ENCODE data around the gene CSAG2. TPM values are rescaled to one million over a fixed set of nuclear protein-coding genes. Genes with fewer than 3 reads are reported as not detected.

The CSAG2 gene, protein sequence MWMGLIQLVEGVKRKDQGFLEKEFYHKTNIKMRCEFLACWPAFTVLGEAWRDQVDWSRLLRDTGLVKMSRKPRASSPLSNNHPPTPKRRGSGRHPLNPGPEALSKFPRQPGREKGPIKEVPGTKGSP
- total RNA-seq, result not detected

DNA sequence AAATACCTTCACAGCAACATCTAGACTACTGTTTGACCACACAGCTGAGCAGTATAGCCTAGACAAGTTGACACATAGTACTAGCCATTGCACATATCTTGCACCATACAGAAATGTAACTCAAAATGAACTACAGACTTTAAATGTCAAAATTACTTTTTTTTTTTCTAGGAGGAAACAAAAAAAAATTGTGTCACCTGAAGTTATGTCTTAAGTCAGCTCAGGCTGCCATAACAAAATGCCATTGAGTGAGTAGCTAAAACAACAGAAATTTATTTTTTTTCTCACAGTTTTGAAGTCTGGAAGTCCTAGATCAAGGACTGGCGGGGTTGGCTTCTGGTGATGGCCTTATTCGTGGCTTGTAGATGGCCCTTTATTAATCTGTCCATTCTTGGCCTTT is at the start of gene CSAG2:
Gene CSAG2, minus strand, starts transcription at position 101 of the 400 bp plus-strand sequence. CDS start 161 bp downstream, outside the sequence.

DNA sequence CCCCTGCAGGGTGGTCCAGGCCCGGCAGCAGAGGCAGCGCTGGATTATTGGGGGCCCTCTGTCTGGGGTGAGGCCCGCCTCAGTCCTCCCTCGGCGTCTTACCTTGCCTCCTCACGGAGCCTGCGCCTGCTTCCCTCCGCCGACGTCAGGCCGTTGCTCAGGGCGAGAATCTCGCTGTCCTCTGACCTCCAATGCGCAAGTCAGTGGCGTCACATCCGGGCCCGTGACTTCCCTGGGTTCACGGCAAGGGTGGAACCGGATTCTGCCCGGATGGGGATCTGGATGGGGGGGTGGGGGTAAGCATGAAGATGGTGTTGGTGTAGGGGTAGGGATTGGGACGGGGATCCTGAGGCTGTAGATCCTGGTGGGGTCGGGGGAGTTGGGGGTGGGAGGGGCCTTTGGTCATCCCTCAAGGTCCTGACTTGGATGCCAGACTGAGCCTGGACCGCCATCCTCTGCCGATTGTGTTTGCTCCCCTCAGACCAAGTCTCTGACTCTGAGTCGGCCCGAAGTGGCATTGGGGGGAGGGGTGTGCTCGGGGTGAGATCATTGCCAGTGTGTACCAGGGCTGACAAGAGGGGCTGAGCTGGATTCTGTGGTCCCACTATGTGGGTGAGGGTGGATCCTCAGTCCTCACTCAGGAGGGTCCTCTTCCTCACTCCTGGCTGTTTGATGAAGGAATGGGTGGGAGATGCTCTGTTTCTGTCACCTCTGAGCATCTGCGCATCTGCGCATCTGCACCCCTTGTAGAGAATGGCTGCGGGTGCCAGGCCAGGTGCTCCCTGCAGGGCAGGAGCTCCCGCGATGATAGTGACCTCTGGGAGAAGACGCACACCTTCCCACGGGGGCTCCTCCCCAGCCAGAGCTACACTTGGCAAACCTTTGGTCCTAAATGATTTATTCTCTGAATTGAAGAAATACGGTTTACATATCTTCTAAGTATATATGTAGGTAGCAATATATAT is 44.9 kb upstream of the CSAG2 start, which contains the start of gene MAGEA2:
Gene MAGEA2, minus strand, starts transcription at position 157 of the 965 bp plus-strand sequence. CDS start 2,479 bp downstream, outside the sequence.

DNA sequence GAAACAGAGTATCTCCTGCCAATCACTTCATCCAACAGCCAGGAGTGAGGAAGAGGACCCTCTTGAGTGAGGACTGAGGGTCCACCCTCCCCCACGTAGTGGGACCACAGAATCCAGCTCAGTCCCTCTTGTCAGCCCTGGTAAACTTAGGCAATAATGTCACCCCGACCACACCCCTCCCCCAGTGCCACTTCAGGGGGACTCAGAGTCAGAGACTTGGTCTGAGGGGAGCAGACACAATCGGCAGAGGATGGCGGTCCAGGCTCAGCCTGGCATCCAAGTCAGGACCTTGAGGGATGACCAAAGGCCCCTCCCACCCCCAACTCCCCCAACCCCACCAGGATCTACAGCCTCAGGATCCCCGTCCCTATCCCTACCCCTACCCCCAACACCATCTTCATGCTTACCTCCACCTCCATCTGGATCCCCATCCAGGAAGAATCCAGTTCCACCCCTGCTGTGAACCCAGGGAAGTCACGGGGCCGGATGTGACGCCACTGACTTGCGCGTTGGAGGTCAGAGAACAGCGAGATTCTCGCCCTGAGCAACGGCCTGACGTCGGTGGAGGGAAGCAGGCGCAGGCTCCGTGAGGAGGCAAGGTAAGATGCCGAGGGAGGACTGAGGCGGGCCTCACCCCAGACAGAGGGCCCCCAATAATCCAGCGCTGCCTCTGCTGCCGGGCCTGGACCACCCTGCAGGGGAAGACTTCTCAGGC is 24.3 kb upstream of the CSAG2 start, which contains the start of the genes CSAG1 and MAGEA12:
Gene CSAG1, minus strand, starts transcription at position 461 of the 715 bp plus-strand sequence. CDS start 1,261 bp downstream, outside the sequence.
Gene MAGEA12, plus strand, starts transcription at position 497 of the 715 bp plus-strand sequence. CDS start 2,405 bp downstream, outside the sequence.

DNA sequence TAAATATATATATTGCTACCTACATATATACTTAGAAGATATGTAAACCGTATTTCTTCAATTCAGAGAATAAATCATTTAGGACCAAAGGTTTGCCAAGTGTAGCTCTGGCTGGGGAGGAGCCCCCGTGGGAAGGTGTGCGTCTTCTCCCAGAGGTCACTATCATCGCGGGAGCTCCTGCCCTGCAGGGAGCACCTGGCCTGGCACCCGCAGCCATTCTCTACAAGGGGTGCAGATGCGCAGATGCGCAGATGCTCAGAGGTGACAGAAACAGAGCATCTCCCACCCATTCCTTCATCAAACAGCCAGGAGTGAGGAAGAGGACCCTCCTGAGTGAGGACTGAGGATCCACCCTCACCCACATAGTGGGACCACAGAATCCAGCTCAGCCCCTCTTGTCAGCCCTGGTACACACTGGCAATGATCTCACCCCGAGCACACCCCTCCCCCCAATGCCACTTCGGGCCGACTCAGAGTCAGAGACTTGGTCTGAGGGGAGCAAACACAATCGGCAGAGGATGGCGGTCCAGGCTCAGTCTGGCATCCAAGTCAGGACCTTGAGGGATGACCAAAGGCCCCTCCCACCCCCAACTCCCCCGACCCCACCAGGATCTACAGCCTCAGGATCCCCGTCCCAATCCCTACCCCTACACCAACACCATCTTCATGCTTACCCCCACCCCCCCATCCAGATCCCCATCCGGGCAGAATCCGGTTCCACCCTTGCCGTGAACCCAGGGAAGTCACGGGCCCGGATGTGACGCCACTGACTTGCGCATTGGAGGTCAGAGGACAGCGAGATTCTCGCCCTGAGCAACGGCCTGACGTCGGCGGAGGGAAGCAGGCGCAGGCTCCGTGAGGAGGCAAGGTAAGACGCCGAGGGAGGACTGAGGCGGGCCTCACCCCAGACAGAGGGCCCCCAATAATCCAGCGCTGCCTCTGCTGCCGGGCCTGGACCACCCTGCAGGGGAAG is 5.0 kb upstream of the CSAG2 start, which contains the start of gene MAGEA2B:
Gene MAGEA2B, plus strand, starts transcription at position 814 of the 973 bp plus-strand sequence. CDS start 2,479 bp downstream, outside the sequence.

DNA sequence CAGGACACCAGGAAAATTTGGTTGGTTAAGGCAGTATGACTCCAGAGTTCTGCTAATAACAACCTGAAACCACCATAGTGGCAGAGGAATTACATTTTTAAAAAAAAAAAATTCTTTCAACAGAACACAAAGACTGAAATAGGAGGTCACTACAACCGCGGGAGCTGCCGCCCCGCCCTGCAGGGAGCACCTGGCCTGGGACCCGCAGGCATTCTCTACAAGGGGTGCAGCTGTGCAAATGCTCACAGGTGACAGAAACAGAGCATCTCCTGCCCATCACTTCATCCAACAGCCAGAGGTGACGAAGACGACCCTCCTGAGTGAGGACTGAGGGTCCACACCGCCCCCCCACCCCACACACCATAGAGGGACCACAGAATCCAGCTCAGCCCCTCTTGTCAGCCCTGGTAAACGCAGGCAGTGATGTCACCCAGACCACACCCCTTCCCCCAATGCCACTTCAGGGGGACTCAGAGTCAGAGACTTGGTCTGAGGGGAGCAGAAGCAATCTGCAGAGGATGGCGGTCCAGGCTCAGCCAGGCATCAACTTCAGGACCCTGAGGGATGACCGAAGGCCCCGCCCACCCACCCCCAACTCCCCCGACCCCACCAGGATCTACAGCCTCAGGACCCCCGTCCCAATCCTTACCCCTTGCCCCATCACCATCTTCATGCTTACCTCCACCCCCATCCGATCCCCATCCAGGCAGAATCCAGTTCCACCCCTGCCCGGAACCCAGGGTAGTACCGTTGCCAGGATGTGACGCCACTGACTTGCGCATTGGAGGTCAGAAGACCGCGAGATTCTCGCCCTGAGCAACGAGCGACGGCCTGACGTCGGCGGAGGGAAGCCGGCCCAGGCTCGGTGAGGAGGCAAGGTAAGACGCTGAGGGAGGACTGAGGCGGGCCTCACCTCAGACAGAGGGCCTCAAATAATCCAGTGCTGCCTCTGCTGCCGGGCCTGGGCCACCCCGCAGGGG is 10.8 kb downstream of the CSAG2 start, which contains the start of gene MAGEA3:
Gene MAGEA3, plus strand, starts transcription at position 843 of the 980 bp plus-strand sequence. CDS start 2,039 bp downstream, outside the sequence.

Other genes with a start within 250 kb of the CSAG2 start
- gene GABRQ, start 71.4 kb downstream of the CSAG2 start, total RNA-seq, result 5.8 TPM
- not detected for gene MAGEA3, start 10.5 kb downstream of the CSAG2 start, total RNA-seq
- gene MAGEA2B, start 5.4 kb upstream of the CSAG2 start, total RNA-seq, result not detected
- not detected for gene CSAG1, start 24.4 kb upstream of the CSAG2 start, total RNA-seq
- not detected for gene MAGEA12, start 24.5 kb upstream of the CSAG2 start, total RNA-seq
- gene MAGEA2, start 44.6 kb upstream of the CSAG2 start, total RNA-seq, result not detected
- not detected for gene CSAG3, start 49.9 kb upstream of the CSAG2 start, total RNA-seq
- gene MAGEA6, start 60.4 kb upstream of the CSAG2 start, total RNA-seq, result not detected
- 92.0 TPM for gene CETN2, start 121.5 kb upstream of the CSAG2 start, total RNA-seq
- gene NSDHL, start 121.8 kb upstream of the CSAG2 start, total RNA-seq, result 36.2 TPM
- gene ZNF185, start 188.8 kb upstream of the CSAG2 start, total RNA-seq, result 3.7 TPM